ENCODE results near the gene KLHL30.

KLHL30 gene

GRCh38 chr2:238097201-238097987 lies 41.1 kb upstream of the KLHL30 start:
- Histone ChIP-seq H3K27ac (ENCODE audit: insufficient read depth, low read depth, low read length, poor library complexity, severe bottlenecking) (no peak overlapping the region), H3K36me3 (ENCODE audit: control insufficient read depth, insufficient read depth, low read length) (no peaks in the 10 kb centered on the region), H3K4me3 (ENCODE audit: insufficient read depth, low read depth, low read length) (no peak overlapping the region), H3K4me1 (ENCODE audit: control insufficient read depth, insufficient read depth, low read length) (no peaks in the 10 kb centered on the region), H3K27me3 (ENCODE audit: control insufficient read depth, insufficient read depth, low read length, poor library complexity, severe bottlenecking) (no peaks in the 10 kb centered on the region), H3K9me3 (ENCODE audit: control insufficient read depth, low read length) (no peaks in the 10 kb centered on the region)
- 94 to 95% methylated on average over 19 of the region's 19 CpGs for WGBS, 2 experiments

- Histone ChIP-seq H3K4me1 (ENCODE audit: control insufficient read depth, insufficient read depth, low read length) (no peaks in the 10 kb centered on the region), H3K4me3 (ENCODE audit: insufficient read depth, low read depth, low read length) (no peak overlapping the region), H3K27ac (ENCODE audit: insufficient read depth, low read depth, low read length, poor library complexity, severe bottlenecking) (no peak overlapping the region), H3K36me3 (ENCODE audit: control insufficient read depth, insufficient read depth, low read length) (no peaks in the 10 kb centered on the region), H3K9me3 (ENCODE audit: control insufficient read depth, low read length) (no peaks in the 10 kb centered on the region), H3K27me3 (ENCODE audit: control insufficient read depth, insufficient read depth, low read length, poor library complexity, severe bottlenecking) (no peaks in the 10 kb centered on the region)
- 86% methylated on average over 37 of the region's 37 CpGs for WGBS, 2 experiments
These were observed 40.2 kb upstream of the KLHL30 start for GRCh38 chr2:238097988-238098871.

DNA sequence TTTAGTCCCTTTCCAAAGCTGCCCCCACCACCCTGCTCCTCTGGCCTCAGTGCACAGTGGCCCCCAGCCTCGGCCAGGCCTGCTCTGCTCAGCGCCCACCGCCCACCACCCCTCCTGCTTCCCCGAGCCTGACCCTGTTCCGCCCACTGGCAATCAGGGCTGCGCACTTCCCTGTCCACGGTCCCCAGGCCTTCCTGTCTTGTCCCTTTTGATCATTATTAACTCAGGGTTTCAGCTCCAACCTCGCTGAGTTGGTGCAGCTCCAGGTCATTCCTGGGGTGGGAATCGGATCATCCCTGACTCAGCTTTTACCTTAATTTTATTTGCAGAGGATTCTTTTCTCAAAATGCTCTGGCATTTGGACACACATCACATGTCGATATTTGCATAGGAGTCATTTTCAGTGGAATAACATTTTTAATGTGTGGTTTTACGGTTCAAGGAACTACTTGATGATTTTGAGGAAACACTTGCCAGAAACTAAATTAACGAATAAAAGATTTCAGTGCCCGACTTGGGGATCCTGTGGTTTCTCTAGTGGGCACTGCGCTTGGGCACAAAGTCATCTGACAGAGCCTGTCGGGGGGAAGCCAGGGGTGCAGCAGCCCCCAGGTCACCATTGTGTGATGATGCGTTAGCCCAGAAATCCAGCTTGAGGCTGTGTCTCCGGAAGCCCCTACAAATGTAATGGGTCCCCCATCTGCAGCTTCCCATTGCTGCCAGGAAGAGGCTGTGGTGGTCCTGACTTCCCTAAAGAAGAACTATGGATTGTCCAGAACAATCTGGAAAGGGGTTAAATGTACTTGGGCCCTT lies 39.4 kb upstream of the KLHL30 start:
- Histone ChIP-seq H3K27me3 (ENCODE audit: control insufficient read depth, insufficient read depth, low read length, poor library complexity, severe bottlenecking) (no peaks in the 10 kb centered on the region), H3K9me3 (ENCODE audit: control insufficient read depth, low read length) (no peaks in the 10 kb centered on the region), H3K4me3 (ENCODE audit: insufficient read depth, low read depth, low read length) (no peak overlapping the region), H3K4me1 (ENCODE audit: control insufficient read depth, insufficient read depth, low read length) (no peaks in the 10 kb centered on the region), H3K36me3 (ENCODE audit: control insufficient read depth, insufficient read depth, low read length) (no peaks in the 10 kb centered on the region), H3K27ac (ENCODE audit: insufficient read depth, low read depth, low read length, poor library complexity, severe bottlenecking) (no peak overlapping the region)
- WGBS, 2 experiments: 92 to 93% methylated on average over 17 of the region's 17 CpGs

- no peaks in the 10 kb centered on the region for H3K9me3 ChIP-seq (ENCODE audit: control insufficient read depth, low read length)
- 92 to 96% methylated on average over 10 of the region's 10 CpGs for WGBS, 2 experiments
- no peaks in the 10 kb centered on the region for H3K36me3 ChIP-seq (ENCODE audit: control insufficient read depth, insufficient read depth, low read length)
- H3K27ac ChIP-seq (ENCODE audit: insufficient read depth, low read depth, low read length, poor library complexity, severe bottlenecking): no peak overlapping the region
- no peak overlapping the region for H3K4me3 ChIP-seq (ENCODE audit: insufficient read depth, low read depth, low read length)
- H3K27me3 ChIP-seq (ENCODE audit: control insufficient read depth, insufficient read depth, low read length, poor library complexity, severe bottlenecking): no peaks in the 10 kb centered on the region
- no peaks in the 10 kb centered on the region for H3K4me1 ChIP-seq (ENCODE audit: control insufficient read depth, insufficient read depth, low read length)
These were observed 38.8 kb upstream of the KLHL30 start for GRCh38 chr2:238099714-238100048.

DNA sequence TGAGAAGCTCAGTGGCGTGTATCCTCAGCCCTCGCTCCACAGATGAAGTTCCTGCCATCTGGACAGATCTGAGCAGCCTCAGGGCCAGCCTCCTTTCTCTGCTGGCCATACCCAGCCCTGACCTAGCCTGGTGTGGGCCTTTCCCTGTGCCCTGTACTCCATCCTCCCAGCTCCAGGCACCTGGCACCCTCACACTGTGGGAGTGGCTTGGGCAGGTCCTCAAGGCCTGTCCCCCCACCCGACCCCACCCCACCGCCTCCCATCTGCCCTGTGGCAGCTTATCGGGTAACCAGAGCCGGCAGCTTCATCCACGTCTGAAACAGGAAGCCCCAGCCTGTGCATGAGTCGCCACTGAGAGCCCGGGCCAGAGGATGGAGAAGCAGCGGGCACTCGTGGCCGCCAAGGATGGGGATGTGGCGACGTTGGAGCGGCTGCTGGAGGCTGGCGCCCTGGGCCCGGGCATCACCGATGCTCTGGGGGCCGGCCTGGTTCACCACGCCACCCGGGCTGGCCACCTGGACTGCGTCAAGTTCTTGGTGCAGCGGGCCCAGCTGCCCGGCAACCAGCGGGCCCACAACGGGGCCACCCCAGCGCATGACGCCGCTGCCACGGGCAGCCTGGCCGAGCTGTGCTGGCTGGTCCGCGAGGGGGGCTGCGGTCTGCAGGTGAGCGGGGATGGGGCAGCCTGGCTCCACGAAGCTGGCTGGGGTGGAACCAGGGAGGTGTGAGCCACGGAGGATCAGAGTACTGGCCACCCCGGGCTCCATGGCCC lies 38.2 kb upstream of the KLHL30 start, which contains the start of gene ESPNL:
Gene ESPNL, plus strand, starts transcription at position 292 of the 772 bp plus-strand sequence. Its CDS starts 80 bp downstream, at position 372.
- no peaks in the 10 kb centered on the region for H3K9me3 ChIP-seq (ENCODE audit: control insufficient read depth, low read length)
- H3K4me3 ChIP-seq (ENCODE audit: insufficient read depth, low read depth, low read length): no peak within 1 kb of the TSS
- no peaks in the 10 kb centered on the region for H3K36me3 ChIP-seq (ENCODE audit: control insufficient read depth, insufficient read depth, low read length)
- H3K4me1 ChIP-seq (ENCODE audit: control insufficient read depth, insufficient read depth, low read length): no peaks in the 10 kb centered on the region
- no peaks in the 10 kb centered on the region for H3K27me3 ChIP-seq (ENCODE audit: control insufficient read depth, insufficient read depth, low read length, poor library complexity, severe bottlenecking)
- WGBS, 2 experiments: 93 to 94% methylated on average over 36 to 38 of the region's 38 CpGs
- H3K27ac ChIP-seq (ENCODE audit: insufficient read depth, low read depth, low read length, poor library complexity, severe bottlenecking): no peak within 1 kb of the TSS

DNA sequence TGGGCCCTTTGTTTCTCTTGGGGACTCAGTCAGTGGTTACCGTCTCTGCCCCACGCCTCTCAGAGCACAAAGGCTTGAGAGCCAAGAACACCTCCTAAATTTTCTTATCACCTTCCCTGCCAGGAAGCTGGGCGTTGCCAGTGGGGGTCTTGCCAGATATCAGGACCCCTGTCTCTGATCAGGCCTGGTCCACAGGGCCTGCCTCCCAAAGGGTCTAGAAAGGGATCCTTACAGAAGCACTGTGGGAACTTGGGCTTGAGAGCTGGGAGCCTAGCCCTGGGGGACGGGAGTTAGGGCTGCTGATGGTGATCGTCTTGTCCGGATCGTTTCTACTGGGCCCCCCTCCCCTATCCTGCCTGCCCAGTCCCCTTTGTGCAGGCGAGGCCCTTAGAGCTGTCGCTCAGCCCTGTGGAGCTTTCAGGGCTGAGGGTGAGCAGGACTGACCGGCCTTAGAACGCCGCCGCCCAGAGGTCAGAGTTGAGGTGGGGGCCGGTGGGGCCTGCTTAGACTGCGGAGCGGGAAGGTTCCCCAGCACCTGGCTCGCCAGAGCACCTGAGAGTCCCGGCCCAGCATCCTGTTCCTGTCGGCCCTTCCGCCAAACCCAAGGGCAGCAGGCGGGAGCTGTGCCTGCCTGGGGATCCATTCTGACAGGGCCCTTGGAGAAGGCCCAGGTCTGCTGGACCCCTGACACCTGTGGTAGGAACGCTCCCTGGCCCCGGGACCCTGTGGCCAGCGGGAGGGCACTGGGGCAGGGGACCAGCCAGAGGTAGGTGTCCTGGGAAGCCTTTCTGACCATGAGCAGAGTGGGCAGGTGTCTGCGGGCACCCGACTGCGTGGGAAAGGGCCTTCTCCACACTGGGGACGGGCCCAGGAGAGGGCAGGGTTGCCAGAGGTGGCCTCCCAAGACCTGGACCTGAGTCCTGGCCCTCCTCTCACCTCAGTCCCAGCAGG lies 37.4 kb upstream of the KLHL30 start:
- Histone ChIP-seq H3K9me3 (ENCODE audit: control insufficient read depth, low read length) (no peaks in the 10 kb centered on the region), H3K36me3 (ENCODE audit: control insufficient read depth, insufficient read depth, low read length) (no peaks in the 10 kb centered on the region), H3K4me1 (ENCODE audit: control insufficient read depth, insufficient read depth, low read length) (no peaks in the 10 kb centered on the region), H3K27me3 (ENCODE audit: control insufficient read depth, insufficient read depth, low read length, poor library complexity, severe bottlenecking) (no peaks in the 10 kb centered on the region), H3K4me3 (ENCODE audit: insufficient read depth, low read depth, low read length) (no peak overlapping the region), H3K27ac (ENCODE audit: insufficient read depth, low read depth, low read length, poor library complexity, severe bottlenecking) (no peak overlapping the region)
- WGBS, 2 experiments: 89 to 91% methylated on average over 28 of the region's 28 CpGs

- Histone ChIP-seq H3K9me3 (ENCODE audit: control insufficient read depth, low read length) (no peaks in the 10 kb centered on the region), H3K4me1 (ENCODE audit: control insufficient read depth, insufficient read depth, low read length) (no peaks in the 10 kb centered on the region), H3K4me3 (ENCODE audit: insufficient read depth, low read depth, low read length) (no peak overlapping the region), H3K27ac (ENCODE audit: insufficient read depth, low read depth, low read length, poor library complexity, severe bottlenecking) (no peak overlapping the region), H3K27me3 (ENCODE audit: control insufficient read depth, insufficient read depth, low read length, poor library complexity, severe bottlenecking) (no peaks in the 10 kb centered on the region), H3K36me3 (ENCODE audit: control insufficient read depth, insufficient read depth, low read length) (no peaks in the 10 kb centered on the region)
- 90 to 92% methylated on average over 30 of the region's 30 CpGs for WGBS, 2 experiments
These were observed 36.3 kb upstream of the KLHL30 start for GRCh38 chr2:238101891-238102841.

DNA sequence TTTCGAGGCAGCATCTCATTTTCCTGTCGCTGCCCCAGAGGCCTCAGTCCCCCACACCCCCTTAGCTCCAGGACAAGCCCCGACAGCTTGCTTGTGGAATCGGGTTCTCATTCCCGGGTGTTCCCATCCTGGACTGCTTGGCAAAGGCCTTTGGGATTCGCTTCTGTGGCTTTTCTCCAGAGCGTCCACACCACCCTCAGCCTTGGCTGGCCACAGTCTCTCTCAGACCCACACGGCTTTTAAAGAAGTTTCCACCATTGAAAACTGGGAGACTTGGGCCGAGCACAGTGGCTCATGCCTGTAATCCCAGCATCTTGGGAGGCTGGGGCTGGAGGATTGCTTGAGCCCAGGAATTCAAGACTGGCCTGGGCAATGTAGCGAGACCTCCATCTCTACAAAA lies 35.6 kb upstream of the KLHL30 start:
- Histone ChIP-seq H3K27me3 (ENCODE audit: control insufficient read depth, insufficient read depth, low read length, poor library complexity, severe bottlenecking) (no peaks in the 10 kb centered on the region), H3K4me1 (ENCODE audit: control insufficient read depth, insufficient read depth, low read length) (peaks cover 3% of the 10 kb centered on the region), H3K4me3 (ENCODE audit: insufficient read depth, low read depth, low read length) (no peak overlapping the region), H3K27ac (ENCODE audit: insufficient read depth, low read depth, low read length, poor library complexity, severe bottlenecking) (no peak overlapping the region), H3K36me3 (ENCODE audit: control insufficient read depth, insufficient read depth, low read length) (no peaks in the 10 kb centered on the region), H3K9me3 (ENCODE audit: control insufficient read depth, low read length) (no peaks in the 10 kb centered on the region)
- WGBS, 2 experiments: 89 to 92% methylated on average over 10 of the region's 10 CpGs
